Limb (tissue), 2 donors: ENCODE results near the gene EPOP.

Source experiments
- DNase-seq, 2 donors: peaks; one replicate each; pipeline ENCODE4 v3.0.0-alpha.2; 2016; ENCODE audit errors: extremely low spot score in 2 of 2

EPOP gene

DNA sequence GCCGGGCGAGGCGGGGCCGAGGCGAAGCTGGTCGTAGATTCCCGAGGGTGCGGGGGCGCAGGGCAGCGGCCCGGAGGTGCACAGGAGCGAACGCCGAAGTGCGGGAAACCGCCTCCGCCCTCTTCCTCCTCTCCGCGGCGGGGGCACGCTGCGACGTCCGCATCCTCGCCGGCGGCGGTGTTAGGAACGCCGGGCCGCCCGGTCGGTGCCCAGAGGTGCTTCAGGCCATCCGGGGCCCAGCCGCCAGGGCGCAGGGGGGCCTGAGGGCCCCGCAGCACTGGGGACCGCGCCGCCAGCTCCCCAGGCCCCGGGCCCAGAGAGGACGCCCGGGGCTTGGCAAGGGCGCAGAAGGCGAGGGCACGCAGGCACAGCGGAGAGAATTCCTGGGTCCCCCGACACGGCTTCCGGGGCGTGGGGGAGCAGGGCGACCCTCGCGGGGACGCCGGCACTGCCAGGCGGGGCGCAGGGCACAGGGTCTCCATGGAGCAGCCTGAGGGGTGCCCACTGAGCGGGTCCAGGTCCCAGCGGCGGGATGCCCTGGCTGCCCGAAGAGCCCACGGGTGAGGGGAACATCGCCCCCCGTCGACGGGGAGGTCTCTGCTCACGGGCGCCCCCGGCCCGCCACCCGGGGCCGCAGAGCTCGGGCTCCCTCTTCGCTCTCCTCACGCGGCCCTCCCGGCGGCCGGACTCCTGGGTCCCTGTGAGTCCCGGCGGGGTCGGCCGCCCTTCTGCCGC, 576 bp downstream of the EPOP start:
- no peak for DNase-seq

GRCh38 chr17:38673707-38674013, 1.1 kb downstream of the EPOP start:
- peak in 1 of 2 donors; percentile 58 for DNase-seq

GRCh38 chr17:38672788-38673706, 1.7 kb downstream of the EPOP start:
- no peak for DNase-seq

DNA sequence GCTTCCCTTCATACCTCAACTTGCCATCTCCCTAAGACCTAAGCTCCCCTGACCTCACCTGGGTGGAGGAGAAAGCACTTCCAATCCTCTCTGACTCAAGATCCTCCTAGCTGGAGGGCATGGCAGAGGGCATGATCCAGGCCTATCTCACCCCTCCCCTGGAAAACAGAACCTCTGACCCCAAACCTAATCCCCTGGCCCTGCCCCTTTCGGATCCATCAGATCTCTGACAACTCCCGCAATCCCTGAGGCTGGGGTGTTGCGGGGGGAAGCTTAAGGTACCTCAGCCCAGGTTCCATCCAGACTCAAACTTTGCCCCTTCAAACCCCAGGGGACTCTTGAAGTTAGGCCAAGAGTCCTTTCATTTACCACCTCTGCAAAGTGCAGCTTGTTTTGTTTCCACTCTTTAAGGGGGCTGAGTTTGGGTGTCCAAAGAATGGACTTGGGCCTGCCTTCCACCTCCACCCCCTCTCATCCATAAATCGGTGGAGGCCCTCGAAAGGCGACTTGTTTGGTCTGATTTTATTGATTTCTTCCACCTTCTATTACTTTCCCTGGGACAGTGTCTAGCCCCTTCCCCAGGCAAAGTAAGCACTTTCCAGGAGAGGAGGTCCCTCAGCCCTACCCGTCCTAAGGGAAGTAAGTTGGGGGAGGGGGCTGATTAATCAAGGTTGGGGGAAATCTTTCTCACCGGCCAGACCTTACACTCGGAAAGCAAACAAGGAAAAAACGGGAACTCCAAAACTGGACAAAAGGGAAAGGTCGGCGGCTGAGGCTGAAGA, 2.6 kb downstream of the EPOP start:
- no peak for DNase-seq

DNA sequence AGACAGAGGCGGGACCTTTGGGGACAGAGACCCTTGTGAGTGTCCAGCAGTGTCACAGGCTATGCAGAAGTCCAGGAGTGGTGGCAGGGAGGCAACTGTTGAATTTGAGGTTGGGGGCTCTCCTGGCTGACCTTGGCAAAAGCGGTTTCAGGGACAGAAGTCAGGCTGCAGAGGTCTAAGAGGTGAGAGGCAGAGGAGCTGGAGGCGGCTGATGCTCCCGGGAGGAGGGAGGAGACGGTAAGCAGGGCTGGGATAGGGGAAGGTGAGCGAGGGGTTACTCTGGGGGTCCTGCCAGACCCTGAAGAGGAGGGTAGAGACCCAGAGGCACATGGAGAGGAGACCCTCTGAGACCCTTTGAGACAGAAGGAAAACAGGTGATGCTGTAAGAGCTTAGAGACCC, 5.2 kb downstream of the EPOP start:
- DNase-seq, result no peak

DNA sequence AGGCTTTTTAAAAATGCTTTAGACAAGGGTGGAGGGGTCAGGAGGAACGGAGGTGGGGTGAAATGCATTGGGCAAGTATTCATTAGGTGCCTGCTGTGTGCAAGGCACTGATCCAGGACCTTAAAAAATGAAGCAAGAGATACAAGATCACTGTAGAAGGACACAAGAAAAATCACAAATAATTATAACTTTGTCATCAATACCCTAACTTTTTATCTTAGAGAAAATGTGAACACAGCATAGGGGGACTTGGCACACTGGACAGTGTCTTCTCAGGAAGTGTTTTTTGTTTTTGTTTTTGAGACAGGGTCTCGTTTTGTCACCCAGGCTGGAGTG, 7.0 kb downstream of the EPOP start:
- DNase-seq, result no peak

DNA sequence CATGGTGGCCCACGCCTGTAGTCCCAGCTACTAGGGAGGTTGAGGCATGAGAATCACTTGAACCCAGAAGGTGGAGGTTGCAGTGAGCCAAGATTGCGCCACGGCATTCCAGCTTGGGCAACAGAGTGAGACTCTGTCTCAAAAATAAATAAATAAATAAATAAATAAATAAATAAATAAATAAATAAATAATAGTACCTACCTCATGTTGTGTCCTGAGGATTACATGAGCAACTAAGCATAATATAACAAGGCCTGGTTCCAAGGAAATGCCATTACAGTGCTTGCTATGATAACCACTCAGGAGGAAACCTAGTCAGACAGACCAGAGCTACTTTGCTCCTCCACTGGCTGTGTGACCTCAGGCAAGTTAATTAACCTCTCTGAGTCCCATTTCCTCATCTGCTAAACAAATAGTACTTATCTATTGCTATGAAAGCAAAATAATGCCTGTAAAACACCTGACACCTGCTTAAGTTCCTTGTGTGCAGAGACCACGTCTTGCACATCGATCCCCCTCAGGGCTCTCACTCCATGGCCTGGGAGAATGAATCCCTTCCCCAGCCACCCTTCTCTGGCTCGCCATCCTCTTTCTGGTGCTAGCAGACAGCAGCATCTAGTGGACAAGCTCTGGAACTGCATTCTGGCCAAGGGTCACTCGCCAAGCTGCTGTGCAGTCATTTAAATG, 7.5 kb downstream of the EPOP start:
- peak; percentile 64 to 79 for DNase-seq

GRCh38 chr17:38663964-38664644, 10.7 kb downstream of the EPOP start:
- DNase-seq, result no peak

DNA sequence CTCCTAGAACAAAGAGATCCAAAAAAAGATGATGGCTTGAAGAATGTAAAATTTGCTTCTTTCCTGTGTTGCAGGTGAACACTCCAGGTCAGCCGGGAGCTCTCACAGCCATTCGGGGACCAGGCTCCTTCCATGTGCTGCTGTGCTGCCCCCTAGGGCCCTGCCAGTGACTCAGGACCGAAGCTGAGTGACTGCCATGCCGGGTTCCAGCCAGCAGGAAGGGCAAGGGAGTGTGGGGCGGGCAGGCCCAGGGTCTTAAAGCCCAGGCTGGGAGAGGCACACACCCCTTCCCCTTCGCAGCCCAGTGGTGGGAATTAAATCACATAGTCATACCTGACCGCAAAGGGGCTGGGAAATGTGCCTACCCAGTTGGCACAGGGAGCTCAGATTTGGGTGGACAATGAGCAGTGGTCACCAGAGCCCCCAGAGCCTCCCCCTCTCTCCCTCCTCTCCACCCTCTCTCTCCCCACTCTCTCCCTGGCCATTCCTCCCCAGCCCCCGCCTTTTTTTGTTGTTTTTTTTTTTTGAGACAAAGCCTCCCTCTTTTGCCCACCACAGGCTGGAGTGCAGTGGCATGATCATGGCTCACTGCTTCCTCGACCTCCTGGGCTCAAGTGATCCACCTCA, 11.5 kb downstream of the EPOP start:
- DNase-seq, result peak in 1 of 2 donors; percentile 69

DNA sequence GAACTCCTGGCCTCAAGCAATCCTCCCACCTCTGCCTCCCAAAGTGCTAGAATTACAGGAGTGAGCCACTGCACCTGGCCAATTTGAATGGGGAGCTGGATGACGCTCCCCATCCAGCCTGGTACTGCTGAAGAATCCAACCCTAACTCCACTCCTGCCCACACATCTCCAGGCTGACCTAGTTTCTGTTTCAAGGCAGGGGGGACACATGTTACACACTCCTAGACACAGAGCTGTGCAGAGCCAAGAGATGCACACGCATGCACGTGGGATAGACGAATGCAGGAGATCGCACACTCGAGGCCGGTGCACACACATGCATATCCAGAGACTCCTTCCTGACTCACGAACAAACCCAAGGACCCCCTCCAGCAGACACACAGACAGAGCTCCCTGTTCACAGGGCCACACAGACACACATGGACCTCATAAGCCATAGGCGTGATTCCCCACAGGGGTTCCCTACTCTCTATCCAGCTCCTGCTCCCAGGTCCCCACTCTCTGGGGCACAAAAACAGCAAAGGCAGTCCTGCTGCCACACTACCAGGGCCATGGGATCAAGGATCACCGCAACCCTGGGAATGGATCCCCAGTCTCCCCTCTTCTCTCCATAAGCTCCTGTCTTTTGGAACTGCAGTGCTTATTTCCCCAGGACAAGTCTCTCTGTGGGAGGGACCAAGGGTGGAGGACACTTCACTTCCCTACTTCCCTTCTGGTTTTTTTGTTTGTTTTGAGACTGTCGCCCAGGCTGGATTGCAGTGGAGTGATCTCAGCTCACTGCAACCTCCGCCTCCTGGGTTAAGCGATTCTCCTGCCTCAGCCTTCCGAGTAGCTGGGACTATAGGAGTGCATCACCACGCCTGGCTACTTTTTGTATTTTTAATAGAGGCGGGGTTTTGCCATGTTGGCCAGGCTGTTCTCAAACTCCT, 14.4 kb downstream of the EPOP start:
- DNase-seq, result no peak

GRCh38 chr17:38659415-38659814, 15.3 kb downstream of the EPOP start:
- DNase-seq, result no peak

- no peak for DNase-seq
Observed at GRCh38 chr17:38658741-38659345, 15.9 kb downstream of the EPOP start.

DNA sequence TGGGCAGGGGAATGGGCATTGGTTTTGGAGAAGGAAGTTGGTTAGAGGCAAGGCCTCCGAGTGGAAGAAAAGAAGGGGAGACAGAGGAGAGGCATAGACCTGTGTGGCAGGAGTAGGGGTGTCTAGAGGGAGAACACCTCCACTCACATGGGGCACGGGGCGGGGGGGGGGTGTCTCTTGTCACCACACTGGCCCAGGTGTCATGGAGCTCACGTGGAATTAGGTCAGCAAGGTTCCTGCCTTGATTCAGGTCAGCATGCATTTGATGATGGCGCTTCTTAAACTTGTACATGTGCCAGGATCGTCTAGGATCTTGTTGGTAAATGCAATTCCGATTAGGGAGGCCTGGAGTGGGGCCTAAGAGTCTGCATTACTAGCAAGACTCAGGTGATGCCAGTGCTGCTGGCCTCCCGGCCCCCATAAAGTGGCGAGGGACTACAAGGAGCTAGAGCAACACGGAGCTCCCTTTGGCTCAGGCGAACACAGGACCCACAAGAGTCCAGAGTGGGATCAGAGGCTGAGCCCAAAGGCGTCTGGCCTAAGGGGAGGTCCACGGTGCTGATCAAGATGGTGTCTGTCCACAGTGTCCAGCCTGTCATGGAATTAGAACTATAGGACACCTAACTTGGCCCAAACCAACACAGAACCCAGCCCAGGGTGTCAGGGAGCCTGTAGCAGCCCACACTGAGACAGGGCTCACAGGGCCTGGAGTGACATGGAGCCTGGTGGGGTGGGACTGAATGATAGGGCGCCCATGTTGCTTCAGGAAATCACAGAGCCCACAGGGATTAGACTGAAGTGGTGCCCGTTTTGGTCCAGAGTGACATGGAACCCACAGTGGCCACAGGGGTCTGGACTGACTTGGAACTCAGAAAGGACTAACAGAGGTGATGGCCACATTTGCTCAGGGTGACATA, 16.7 kb downstream of the EPOP start:
- no peak for DNase-seq

DNA sequence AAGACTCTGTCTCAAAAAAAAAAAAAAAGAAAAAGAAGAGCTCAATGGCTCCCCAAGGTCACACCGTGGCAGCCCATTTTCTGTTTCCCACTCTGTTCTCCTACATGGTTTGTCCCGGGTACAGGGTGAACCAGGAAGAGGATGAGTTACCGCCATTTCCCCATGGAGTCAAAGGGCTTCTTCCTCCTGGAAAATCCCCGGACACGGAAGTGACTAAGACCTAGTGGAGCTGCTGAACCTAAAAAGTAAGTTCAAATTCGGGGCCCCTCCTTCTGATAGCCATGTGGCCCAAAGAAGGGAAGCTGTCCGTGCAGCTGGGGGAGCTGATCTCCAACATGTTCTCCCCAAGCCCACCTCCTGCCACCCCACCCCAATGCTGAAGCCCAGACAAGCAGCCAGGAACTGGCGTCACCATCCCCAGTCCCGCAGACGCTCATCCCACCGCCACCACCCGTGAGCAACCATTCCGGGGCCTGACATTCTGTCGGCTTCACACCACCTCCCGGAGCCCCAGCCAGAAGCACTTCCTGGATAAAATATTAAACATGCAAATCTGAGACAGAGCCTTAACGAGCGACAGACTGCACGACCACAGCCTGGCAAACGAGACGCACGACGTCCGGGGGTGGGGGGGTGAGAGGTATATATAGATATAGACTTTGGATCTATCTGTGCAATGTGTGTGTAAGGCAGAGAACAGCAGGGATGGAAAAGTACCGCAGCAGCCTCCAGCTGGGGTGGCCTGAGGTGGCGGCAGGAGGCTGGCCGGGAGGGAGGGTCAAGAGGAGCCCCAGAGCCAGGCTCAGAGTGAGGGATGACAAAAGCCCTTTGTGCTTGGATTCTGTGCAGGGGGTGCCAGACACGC, 17.6 kb downstream of the EPOP start:
- no peak for DNase-seq

DNA sequence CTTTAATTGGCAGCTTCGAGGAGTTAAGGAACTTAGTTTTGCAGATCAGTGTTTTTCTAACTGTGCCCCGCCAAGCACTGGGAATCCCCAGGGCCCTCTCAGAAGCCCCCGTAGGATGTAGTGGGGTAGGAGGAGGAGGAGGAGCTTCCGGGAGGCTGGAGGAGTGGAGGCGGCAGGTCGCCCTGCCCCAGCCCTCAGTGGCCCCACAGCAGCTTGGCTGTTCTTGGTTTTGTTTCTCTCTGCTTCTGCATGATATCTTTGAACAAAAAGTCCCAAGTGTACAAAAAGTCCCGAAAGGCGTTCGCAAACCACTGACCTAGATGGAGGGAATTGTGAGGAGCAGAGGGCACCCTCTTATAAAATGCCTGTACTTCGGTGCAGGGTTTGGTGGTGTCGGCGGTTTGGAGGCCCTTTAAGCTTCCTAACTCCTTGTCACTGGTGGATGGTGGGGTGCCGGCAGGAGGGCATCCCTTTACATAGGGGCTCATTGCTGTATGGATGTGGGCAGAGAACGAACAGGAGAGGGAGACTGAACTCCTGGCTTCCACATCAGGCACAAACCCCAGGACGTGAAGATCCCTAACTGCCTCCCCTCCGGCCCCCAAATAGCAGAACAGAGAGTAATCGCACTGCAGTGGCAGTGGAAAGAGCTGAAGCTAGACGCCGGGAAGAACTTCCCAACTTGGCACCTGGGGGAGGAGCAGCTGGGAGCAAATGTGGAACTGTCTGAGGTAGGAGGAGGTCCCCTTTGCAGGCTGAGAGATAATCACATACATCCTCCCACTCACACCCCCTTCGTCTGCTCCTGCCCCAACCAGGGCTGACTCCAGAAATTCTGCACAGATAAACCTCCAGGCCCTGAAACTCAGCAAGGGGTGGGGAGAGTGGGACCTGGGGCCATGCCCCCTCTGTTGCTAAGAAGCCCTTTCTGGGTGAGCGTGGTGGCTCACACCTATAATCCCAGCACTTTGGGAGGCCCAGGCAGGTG, 20.1 kb downstream of the EPOP start:
- no peak for DNase-seq

GRCh38 chr17:38653679-38654078, 21.1 kb downstream of the EPOP start:
- no peak for DNase-seq
